OCI-LY7 (cell line): ENCODE results near the gene TPRA1. TPM values are rescaled to one million over a fixed set of nuclear protein-coding genes. Genes with fewer than 3 reads are reported as not detected.

Experiments used
- BruUV-seq: library from RNA; stranded (reverse); fragments of 400-500 nt; replicated peaks from 2 replicates; lab custom pipeline; 2021; lab: Mats Ljungman, UMichigan
- CTCF ChIA-PET: fragments of 300-600 bp; sonication (Branson Sonifier 250); formaldehyde crosslinking; loops from one replicate; lab custom pipeline; 2022; ENCODE audit warnings: antibody characterized with exemption; ENCODE audit not compliant: unreplicated experiment; lab: Charles Lee
- POLR2A ChIA-PET: fragments of 300-600 bp; sonication (Branson Sonifier 250); formaldehyde crosslinking; loops from one replicate; lab custom pipeline; 2022; ENCODE audit warnings: antibody characterized with exemption; lab: Charles Lee
- DNase-seq: peaks from one replicate; pipeline ENCODE4 v3.0.0-alpha.2; 2015; ENCODE audit warnings: low spot score
- H2AFZ ChIP-seq: fragments of 200-600 bp; sonication (generic), shearing (Covaris generic); 2 replicates; pipeline ENCODE4 v1.6.1; 2014; ENCODE audit warnings: mild to moderate bottlenecking, antibody characterized with exemption, low read length, moderate library complexity
- H3K27ac ChIP-seq: fragments of 200-600 bp; sonication (generic); 2 replicates; pipeline ENCODE4 v1.5.1; 2014; ENCODE audit warnings: mixed run types, low read depth, mild to moderate bottlenecking, moderate library complexity, low read length, inconsistent platforms; ENCODE audit not compliant: poor library complexity, severe bottlenecking
- H3K36me3 ChIP-seq: fragments of 200-600 bp; sonication (generic); 2 replicates; pipeline ENCODE4 v1.6.1; 2014; ENCODE audit warnings: mild to moderate bottlenecking, antibody characterized with exemption, low read length, moderate library complexity, mixed read lengths; ENCODE audit not compliant: insufficient read depth
- H3K4me1 ChIP-seq: fragments of 200-600 bp; sonication (generic); 2 replicates; pipeline ENCODE4 v1.5.1; 2014; ENCODE audit warnings: mild to moderate bottlenecking, low read length; ENCODE audit not compliant: insufficient read depth, poor library complexity, severe bottlenecking
- H3K4me2 ChIP-seq: fragments of 200-600 bp; sonication (generic); 2 replicates; pipeline ENCODE4 v1.6.1; 2014; ENCODE audit warnings: mild to moderate bottlenecking, low read length
- H3K4me3 ChIP-seq: fragments of 200-600 bp; sonication (generic); 2 replicates; pipeline ENCODE4 v1.5.1; 2014; ENCODE audit warnings: mild to moderate bottlenecking, low read depth, low read length; ENCODE audit not compliant: poor library complexity, severe bottlenecking
- H3K79me2 ChIP-seq: fragments of 200-600 bp; sonication (generic); 2 replicates; pipeline ENCODE4 v1.6.1; 2016; ENCODE audit warnings: low read depth, mild to moderate bottlenecking, low read length, moderate library complexity, mixed read lengths; ENCODE audit not compliant: insufficient read depth
- H3K9me2 ChIP-seq: fragments of 200-600 bp; sonication (generic); 2 replicates; pipeline ENCODE4 v1.6.1; 2016; ENCODE audit warnings: mild to moderate bottlenecking, low read length, mixed read lengths; ENCODE audit not compliant: insufficient read depth
- H3K9me3 ChIP-seq: fragments of 200-600 bp; sonication (generic); 2 replicates; pipeline ENCODE4 v1.6.1; 2014; ENCODE audit warnings: mild to moderate bottlenecking, mixed run types, low read length, mixed read lengths
- H4K20me1 ChIP-seq: fragments of 200-600 bp; sonication (generic); 2 replicates; pipeline ENCODE4 v1.6.1; 2014; ENCODE audit warnings: mild to moderate bottlenecking, antibody characterized with exemption, low read length, moderate library complexity, mixed read lengths; ENCODE audit not compliant: insufficient read depth
- EZH2phosphoT487 ChIP-seq: fragments of 200-600 bp; sonication (generic); IDR thresholded peaks from 2 replicates; pipeline ENCODE4 v1.6.1; 2018; ENCODE audit warnings: low read depth, borderline replicate concordance, mild to moderate bottlenecking, mixed run types, antibody characterized with exemption, low read length, moderate library complexity, mixed read lengths
- intact Hi-C: fragments of 100-400 bp; cut with micrococcal nuclease; formaldehyde crosslinking; loops from one replicate; pipeline ENCODE4 v1.10.0; 2022; ENCODE audit not compliant: unreplicated experiment
- total RNA-seq, 2 experiments: library from RNA; depleted of rRNA in 1 of 2; stranded (reverse); fragments of >200 nt in 1 of 2; shearing (Covaris generic) in 1 of 2; gene quantifications; 2 replicates each; pipeline ENCODE4 v1.2.3, GENCODE V29; 2014 to 2022
- TF ChIP-seq, protein P1 (sequence below): fragments of 200-600 bp; sonication (generic); conservative IDR thresholded peaks from 2 replicates; pipeline ENCODE4 v1.5.1; 2014; ENCODE audit warnings: mild to moderate bottlenecking, antibody characterized with exemption, low read length, moderate library complexity, mixed read lengths

The TPRA1 gene
- total RNA-seq, 2 experiments from 2014 or later, result 32.3 to 51.4 TPM

DNA sequence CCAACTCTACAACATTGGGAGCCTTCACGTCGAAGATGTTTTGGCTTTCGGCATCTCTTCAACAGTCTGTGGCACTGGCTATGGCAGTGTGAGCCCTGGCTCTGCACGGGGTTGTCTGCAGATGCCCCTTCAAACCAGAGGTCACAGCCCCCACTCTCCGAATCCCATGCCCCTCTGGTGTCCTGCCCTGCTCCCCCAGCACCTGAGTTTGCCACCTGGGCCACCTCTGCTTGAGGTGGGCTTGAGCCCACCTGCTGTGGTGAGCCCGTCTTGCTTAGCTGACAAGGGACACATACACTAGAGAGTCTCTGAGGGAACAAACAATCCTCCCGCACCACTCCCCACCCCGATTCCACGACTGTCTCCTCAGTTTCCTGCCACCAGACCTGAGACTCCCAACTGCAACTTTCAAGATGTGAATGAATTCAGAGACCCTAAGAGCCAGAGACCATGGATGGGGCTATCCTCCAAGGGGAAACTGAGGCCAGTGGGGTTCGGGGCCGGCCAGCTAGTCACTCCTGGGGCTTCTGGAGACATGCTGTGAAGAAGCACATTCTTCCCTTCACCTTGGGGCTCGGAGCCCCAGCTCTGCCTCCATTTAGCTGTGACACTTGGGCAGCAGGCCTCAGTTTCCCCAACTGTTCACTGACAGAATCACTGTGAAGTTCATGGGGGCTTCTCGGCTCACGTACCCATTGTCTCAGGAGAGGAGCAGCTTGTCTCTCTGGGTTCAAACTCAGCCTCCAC, 44.6 kb downstream of the TPRA1 start:
- no peaks in the 10 kb centered on the region for H3K36me3 ChIP-seq
- H4K20me1 ChIP-seq, result no peaks in the 10 kb centered on the region
- peaks cover 3% of the 10 kb centered on the region for H3K4me1 ChIP-seq
- POLR2A ChIA-PET, result no interaction called here
- no peak for TF ChIP-seq EZH2phosphoT487
- TF ChIP-seq, protein P1, sequence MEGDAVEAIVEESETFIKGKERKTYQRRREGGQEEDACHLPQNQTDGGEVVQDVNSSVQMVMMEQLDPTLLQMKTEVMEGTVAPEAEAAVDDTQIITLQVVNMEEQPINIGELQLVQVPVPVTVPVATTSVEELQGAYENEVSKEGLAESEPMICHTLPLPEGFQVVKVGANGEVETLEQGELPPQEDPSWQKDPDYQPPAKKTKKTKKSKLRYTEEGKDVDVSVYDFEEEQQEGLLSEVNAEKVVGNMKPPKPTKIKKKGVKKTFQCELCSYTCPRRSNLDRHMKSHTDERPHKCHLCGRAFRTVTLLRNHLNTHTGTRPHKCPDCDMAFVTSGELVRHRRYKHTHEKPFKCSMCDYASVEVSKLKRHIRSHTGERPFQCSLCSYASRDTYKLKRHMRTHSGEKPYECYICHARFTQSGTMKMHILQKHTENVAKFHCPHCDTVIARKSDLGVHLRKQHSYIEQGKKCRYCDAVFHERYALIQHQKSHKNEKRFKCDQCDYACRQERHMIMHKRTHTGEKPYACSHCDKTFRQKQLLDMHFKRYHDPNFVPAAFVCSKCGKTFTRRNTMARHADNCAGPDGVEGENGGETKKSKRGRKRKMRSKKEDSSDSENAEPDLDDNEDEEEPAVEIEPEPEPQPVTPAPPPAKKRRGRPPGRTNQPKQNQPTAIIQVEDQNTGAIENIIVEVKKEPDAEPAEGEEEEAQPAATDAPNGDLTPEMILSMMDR, result no peak
- no TSS peak for BruUV-seq
- H3K4me3 ChIP-seq, result no peak overlapping the region
- no peaks in the 10 kb centered on the region for H3K9me3 ChIP-seq
- no peak overlapping the region for H3K27ac ChIP-seq
- intact Hi-C loops, result loop anchor here (2.0 to 10.0 kb wide), 2 partner anchors 793 to 871 kb away; no protein-coding TSS in a partner anchor
- no peak for DNase-seq
- H2AFZ ChIP-seq, result no peak overlapping the region
- H3K79me2 ChIP-seq, result no peaks in the 10 kb centered on the region
- no peaks in the 10 kb centered on the region for H3K9me2 ChIP-seq
- CTCF ChIA-PET, result no interaction called here
- H3K4me2 ChIP-seq, result no peak overlapping the region

GRCh38 chr3:127545216-127545615, 45.3 kb downstream of the TPRA1 start:
- no peak for DNase-seq
- Histone ChIP-seq H2AFZ (no peak overlapping the region), H3K4me1 (peaks cover 3% of the 10 kb centered on the region), H4K20me1 (no peaks in the 10 kb centered on the region), H3K79me2 (no peaks in the 10 kb centered on the region), H3K4me2 (no peak overlapping the region), H3K9me2 (no peaks in the 10 kb centered on the region), H3K36me3 (no peaks in the 10 kb centered on the region), H3K27ac (no peak overlapping the region), H3K4me3 (no peak overlapping the region), H3K9me3 (no peaks in the 10 kb centered on the region)
- no TSS peak for BruUV-seq
- POLR2A ChIA-PET, result no interaction called here
- intact Hi-C loops, result loop anchor here (2.0 to 10.0 kb wide), 2 partner anchors 792 to 870 kb away; no protein-coding TSS in a partner anchor
- no peak for TF ChIP-seq EZH2phosphoT487
- TF ChIP-seq, protein P1, result no peak
- CTCF ChIA-PET, result no interaction called here

- Histone ChIP-seq H3K27ac (no peak overlapping the region), H3K4me2 (no peak overlapping the region), H4K20me1 (no peaks in the 10 kb centered on the region), H3K36me3 (no peaks in the 10 kb centered on the region), H3K9me2 (no peaks in the 10 kb centered on the region), H2AFZ (no peak overlapping the region), H3K9me3 (no peaks in the 10 kb centered on the region), H3K4me3 (no peak overlapping the region), H3K4me1 (peaks cover 3% of the 10 kb centered on the region), H3K79me2 (no peaks in the 10 kb centered on the region)
- TF ChIP-seq, protein P1, result no peak
- TF ChIP-seq EZH2phosphoT487, result no peak
- no peak for DNase-seq
- ChIA-PET CTCF (no interaction called here), POLR2A (no interaction called here)
- no TSS peak for BruUV-seq
- intact Hi-C loops, result loop anchor here (2.0 to 10.0 kb wide), 3 partner anchors 168 to 870 kb away; no protein-coding TSS in a partner anchor
Measured at GRCh38 chr3:127544803-127545201, 45.7 kb downstream of the TPRA1 start.
